HG03159 (cell line): ENCODE measurements around the gene CIP2A.

Experiments
- ATAC-seq: cut with Tn5 transposase; IDR thresholded peaks from one replicate; pipeline ENCODE4 v1.9.1; 2021; ENCODE audit warnings: mild to moderate bottlenecking, moderate library complexity; ENCODE audit not compliant: unreplicated experiment

Gene CIP2A

GRCh38 chr3:108511490-108511889, 77.7 kb downstream of the CIP2A start:
- no peak for ATAC-seq

- ATAC-seq, result no peak
Measured at GRCh38 chr3:108511055-108511454, 78.2 kb downstream of the CIP2A start.

GRCh38 chr3:108510496-108510895, 78.7 kb downstream of the CIP2A start, which contains the start of gene MYH15:
TSS of gene MYH15 (minus strand) at chr3:108510596. CDS start at chr3:108510530, 66 bp downstream.
- no peak for ATAC-seq

GRCh38 chr3:108509871-108510270, 79.4 kb downstream of the CIP2A start:
- no peak for ATAC-seq

- no peak for ATAC-seq
Measured at GRCh38 chr3:108509263-108509662, 80.0 kb downstream of the CIP2A start.

GRCh38 chr3:108507902-108508301, 81.3 kb downstream of the CIP2A start:
- no peak for ATAC-seq

GRCh38 chr3:108505811-108506210, 83.4 kb downstream of the CIP2A start:
- ATAC-seq, result no peak

GRCh38 chr3:108503722-108504121, 85.5 kb downstream of the CIP2A start:
- no peak for ATAC-seq

GRCh38 chr3:108501535-108501934, 87.7 kb downstream of the CIP2A start:
- no peak for ATAC-seq

GRCh38 chr3:108500728-108501127, 88.5 kb downstream of the CIP2A start:
- no peak for ATAC-seq
